Hepatic stellate cell (primary cell): ENCODE results near the gene UBE2I.
"Not testable (repeated sequence)": the region's sequence is repeated elsewhere in the genome, so short reads cannot be mapped to it uniquely, and the experiment has no call there.

Source experiments
- DNase-seq: peaks from one replicate; pipeline ENCODE4 v3.0.0; 2011; ENCODE audit warnings: low spot score

UBE2I gene

DNA sequence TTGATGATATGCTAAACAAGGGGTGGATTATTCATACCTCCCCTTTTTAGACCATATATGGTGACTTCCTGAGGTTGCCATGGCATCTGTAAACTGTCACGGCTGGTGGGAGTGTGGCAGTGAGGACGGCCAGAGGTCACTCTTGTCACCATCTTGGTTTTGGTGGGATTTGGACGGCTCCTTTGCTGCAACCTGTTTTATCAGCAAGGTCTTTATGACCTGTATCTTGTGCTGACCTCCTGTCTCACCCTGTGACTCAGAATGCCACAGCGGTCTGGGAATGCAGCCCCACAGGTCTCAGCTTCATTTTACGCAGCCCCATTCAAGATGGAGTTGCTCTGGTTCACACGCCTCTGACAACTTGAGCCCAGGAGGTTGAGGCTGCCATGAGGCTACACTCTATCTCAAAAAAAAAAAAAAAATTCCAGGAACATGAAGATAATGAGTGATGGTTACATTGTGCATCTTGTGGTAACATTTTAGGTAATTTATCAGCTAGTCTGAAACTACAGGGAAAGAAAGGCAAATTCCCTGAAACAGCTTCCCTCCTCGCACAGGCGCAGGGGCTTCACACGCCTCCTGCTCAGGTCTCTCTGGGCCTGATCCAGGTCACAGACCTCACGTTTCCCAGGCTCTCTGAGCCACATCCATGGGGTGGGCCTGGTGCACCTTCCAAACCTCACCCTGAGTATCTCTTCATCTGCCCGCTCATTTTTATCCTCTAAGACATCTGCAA, 15.3 kb upstream of the UBE2I start:
- no peak for DNase-seq

- no peak for DNase-seq
Measured at GRCh38 chr16:1295465-1295864, 14.0 kb upstream of the UBE2I start.

GRCh38 chr16:1296688-1297017, 12.8 kb upstream of the UBE2I start:
- DNase-seq: not testable (repeated sequence)

DNA sequence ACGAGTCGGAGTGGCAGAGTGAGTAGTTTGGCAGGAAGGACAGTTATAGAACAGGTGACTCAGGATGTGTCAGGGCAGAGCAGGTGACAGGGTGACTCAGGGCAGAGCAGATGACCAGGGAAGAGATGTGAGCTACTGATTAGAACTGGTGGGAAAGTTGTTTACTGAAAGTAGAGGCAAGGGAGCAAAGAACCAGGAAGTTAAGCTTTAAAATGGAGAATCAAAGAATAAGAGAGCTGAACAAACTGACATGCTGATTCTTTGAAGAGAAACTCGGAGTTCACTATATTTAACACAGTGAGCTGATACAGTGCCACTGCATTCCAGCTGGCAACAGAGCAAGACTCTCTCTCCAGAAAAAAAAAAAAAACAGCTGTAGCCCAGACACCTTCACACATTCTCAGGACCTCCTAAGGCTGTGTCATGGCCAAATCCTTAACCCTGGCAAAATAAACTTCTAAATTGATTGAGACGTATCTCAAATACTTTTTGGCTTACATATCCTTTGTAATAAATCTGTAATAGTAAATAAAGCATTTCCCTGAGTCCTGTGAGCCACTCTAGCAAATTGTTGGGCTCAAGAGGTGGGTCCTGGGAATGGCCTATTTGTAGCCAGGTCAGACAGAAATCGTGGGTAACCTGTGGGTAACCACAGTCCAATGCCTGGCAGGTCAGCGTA, 12.3 kb upstream of the UBE2I start:
- no peak for DNase-seq

- no peak for DNase-seq
Measured at GRCh38 chr16:1298406-1298805, 11.0 kb upstream of the UBE2I start.

DNA sequence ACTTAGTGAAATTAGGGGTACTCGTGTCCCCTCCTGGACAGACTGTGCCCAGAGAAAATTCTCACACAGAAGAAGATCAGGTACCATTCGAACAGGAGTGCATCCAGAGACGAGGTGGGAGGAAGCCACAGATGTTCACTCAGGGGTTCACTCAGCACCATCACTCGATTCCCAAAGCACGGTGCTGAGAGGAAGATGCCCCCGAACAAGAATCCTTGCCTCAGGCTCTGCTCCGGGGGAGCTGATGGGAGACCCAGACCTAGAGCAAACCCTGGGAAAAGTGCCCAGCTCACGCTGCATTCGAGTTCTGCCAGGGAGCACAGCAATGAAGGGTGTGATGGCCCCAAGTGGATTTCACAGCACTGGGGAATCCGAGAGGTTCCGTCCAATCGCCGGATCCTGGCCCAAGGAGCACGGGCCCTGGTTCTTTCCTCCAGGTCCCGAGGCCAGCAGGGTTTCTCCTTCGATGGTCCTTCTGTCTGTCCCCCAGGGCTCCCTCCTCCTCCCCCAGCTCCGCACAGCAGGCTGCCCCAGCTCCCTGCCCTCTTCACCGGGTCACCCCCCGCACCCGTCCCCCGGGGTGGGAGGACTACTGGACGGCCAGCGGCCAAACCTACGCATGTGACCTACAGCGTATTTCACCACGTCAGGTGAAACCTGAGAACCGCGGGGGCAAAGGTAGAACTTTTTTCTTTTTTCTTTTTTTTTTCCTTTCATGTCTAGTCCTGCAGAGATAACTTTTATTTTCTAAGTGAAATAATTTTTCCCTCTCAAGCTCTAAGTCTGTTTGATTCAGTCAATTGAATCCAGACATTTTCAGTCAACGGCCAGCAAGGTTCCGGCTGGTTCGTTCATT, 10.2 kb upstream of the UBE2I start:
- no peak for DNase-seq

- no peak for DNase-seq
Measured at GRCh38 chr16:1299868-1300203, 9.6 kb upstream of the UBE2I start.

DNA sequence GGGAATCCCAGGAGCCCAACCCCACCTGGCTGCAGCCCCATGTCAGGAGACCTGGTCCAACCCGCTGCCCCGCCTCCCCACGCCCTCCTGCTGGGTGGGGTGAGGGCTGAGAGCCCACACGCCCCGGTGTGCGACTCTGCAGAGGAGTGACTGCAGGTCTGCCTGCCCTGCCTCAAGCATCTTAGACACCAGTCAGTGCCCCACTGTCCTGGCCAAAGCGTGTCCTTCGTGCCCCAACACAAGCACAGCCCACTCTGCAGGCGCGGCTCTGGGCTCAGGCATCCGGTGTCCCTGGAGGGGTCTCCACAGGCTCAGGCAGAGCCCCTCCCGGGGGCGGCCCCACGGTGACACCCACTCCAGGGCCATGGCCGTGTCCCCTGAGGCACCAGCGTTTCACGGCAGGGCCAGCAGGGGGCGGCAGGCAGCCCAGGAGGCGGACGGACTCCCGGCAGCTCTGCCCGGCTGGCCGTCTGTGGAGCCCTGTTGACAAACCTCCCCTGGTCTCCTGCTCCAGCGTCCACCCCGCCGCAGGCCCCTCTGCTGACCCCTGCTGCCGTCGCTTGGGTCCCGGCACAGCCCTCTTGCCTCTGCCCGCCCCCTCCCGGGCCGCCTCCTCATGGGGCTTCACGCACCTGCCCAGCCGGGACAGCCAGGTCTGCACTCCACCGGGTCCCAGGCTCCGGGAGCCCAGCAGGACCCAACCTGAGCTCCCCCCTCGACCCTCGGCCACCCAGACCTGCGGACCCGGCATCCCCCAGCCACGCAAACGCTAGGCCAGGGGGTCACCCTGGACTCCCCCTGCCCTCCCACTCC, 8.6 kb upstream of the UBE2I start:
- DNase-seq: peak; percentile 90

- no peak for DNase-seq
Measured at GRCh38 chr16:1301562-1301961, 7.9 kb upstream of the UBE2I start.

DNA sequence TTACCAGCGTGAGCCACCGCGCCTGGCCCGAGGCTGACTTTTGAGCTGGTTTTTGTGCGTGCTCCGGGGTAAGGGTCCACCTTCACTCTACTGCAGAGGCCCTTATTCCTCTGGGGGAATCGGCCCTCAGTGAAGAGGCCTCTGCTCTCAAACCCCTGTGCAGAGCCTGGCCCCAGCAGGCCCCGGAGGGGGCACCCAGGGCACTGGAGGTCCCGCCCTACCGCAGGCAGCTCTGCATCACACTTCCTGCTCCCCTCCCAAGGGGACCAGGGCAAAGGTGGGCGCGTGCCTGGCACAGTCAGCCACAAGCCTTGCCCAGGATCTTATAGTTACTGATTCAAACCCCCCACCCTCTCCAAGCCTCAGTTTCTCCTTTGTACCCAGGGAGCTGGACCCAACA, 3.6 kb upstream of the UBE2I start:
- no peak for DNase-seq

DNA sequence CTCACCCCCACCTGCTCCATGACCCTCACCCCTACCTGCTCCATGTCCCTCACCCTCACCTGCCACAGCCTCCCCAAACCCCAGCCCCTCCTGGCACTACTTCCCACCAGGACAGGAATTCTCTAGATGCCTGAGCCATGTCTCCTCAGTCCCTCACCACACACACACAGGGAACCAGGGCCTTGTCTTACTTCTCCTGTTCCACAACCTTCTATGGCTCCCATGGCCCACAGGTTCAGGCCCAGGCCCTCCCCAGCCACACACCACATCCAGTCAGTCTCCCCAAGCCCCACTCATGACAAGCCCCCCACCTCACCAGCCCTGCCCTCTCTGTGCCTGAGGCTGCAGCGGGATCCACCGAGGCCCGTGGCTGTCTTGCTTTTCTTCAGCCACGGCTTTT, 3.1 kb upstream of the UBE2I start:
- DNase-seq: no peak

DNA sequence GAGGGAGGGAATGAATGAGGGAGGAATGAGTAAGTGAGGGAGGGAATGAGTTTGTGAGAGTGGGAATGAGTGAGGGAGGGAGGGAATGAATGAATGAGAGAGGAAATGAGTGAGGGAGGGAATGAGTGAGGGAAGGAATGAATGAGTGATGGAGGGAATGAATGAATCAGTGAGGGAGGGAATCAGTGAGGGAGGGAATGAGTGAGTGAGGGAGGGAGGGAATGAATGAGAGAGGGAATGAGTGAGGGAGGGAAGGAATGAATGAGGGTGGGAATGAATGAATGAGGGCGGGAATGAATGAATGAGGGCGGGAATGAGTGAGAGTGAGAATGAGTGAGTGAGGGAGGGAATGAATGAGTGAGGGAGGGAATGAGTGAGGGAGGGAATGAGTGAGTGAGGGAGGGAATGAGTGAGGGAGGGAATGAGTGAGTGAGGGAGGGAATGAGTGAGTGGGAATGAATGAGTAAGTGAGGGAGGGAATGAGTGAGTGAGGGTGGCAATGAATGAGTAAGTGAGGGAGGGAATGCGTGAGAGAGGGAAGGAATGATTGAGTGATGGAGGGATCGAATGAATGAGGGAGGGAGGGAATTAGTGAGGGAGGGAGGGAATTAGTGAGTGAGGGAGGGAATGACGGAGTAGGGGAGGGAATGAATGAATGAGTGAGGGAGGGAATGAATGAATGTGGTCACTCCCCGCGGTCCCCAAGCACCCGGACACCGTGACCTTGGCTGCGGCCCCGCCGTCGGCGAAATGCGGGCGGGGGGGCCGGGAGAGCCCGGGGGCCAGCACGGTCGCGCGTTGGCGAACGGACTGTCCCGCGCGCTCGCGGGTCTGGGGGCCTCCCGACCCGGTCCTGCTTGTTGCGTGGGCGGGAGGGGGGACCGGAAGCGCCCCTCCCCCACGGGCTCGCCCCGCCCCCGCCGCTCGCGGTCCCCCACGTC, 1.1 kb upstream of the UBE2I start:
- no peak for DNase-seq

- DNase-seq: peak; percentile 46
Measured at GRCh38 chr16:1309888-1310831, 724 bp downstream of the UBE2I start.

DNA sequence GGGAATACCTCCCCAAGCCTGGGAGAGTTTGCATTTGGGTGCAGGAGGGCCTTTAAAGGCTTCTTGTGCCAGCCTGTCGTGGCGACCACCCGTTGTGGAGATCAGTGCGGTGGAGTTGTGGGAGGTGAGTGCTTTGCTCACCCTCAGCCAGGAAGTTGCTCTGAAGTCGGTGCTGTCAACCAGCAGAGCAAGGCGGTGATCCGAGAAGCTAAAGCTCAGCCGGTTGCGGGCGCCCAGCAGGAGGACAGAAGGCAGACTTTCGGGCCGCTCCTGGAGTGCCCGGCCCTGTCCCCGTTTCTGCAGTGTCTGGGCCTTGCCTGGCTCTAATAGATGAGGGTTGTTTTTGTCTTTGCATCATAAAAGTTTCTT, 1.4 kb downstream of the UBE2I start:
- no peak for DNase-seq

GRCh38 chr16:1311212-1311737, 1.8 kb downstream of the UBE2I start:
- DNase-seq: no peak

- no peak for DNase-seq
Measured at GRCh38 chr16:1311738-1312466, 2.5 kb downstream of the UBE2I start.

GRCh38 chr16:1312467-1312816, 3.0 kb downstream of the UBE2I start:
- DNase-seq: no peak

- DNase-seq: no peak
Measured at GRCh38 chr16:1312903-1313302, 3.5 kb downstream of the UBE2I start.

DNA sequence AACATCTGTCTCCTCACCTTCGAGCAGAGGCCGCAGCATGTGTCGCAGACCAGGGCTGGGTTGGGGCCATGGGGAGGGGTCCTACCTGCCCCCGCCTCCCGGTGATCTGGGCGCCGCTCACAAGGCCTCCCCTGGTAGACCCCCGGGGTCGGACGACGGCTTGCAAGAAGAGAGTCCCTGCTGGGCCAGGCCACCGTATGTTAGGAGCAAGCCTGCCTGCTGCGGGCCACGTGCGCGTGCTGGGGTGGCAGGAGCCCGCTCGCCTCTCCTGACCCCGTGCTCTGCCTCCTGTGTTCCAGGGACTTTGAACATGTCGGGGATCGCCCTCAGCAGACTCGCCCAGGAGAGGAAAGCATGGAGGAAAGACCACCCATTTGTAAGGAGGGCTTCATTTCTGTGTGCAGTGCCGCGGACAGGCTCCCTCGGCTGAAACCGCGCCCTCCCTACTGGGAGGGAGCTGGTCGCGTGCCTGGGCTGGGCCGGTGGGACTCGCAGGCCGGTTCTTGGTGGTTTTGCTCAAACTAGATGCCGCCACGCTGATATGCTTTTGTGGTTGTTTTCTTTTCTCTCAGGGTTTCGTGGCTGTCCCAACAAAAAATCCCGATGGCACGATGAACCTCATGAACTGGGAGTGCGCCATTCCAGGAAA, 4.4 kb downstream of the UBE2I start:
- DNase-seq: no peak
